ENCODE data around the gene CLN3. TPM values are rescaled to one million over a fixed set of nuclear protein-coding genes. Genes with fewer than 3 reads are reported as not detected.

The CLN3 gene
- total and polyA plus RNA-seq, 9 of the 15 experiments (the other 6 are each of a cell fraction or from before 2014, with no cell fraction given): 2.5 to 27.1 (median 11.6) TPM

GRCh38 chr16:28538733-28539596 is 47.1 kb upstream of the CLN3 start, which contains the start of gene NUPR1 (continued):
- TF ChIP-seq THAP12 (CRISPR knock-in tag; IDR thresholded peaks at IDR 0.05): no peak
- no peak for TF ChIP-seq IRF1 (CRISPR knock-in tag; IDR thresholded peaks at IDR 0.05; ENCODE audit: borderline replicate concordance)
- no peak for TF ChIP-seq MLLT1 (IDR thresholded peaks at IDR 0.05)
- TF ChIP-seq NCOA2 (IDR thresholded peaks at IDR 0.05; ENCODE audit: partially characterized antibody in 2 of 2): no peak
- TF ChIP-seq PATZ1 (CRISPR knock-in tag; IDR thresholded peaks at IDR 0.05; ENCODE audit: borderline replicate concordance): no peak
- no peak for TF ChIP-seq RBM22 (IDR thresholded peaks at IDR 0.05; ENCODE audit: low read depth, low read length, poor library complexity, severe bottlenecking)
- no peak for TF ChIP-seq ZNF12 (CRISPR knock-in tag; IDR thresholded peaks at IDR 0.05)
- TF ChIP-seq ZNF318 (IDR thresholded peaks at IDR 0.05; ENCODE audit: borderline replicate concordance in 1 of 2, low read depth in 1 of 2): no peak
- peak; percentile 71 for TF ChIP-seq HDAC8 (tag; IDR thresholded peaks at IDR 0.05)
- TF ChIP-seq ZFPM2 (CRISPR knock-in tag; IDR thresholded peaks at IDR 0.05): no peak
